Measurements from ENCODE around the gene ZNF200. TPM values are rescaled to one million over a fixed set of nuclear protein-coding genes. Genes with fewer than 3 reads are reported as not detected.
"Not testable (repeated sequence)": the region's sequence is repeated elsewhere in the genome, so short reads cannot be mapped to it uniquely, and the experiment has no call there.

Gene ZNF200
- polyA plus RNA-seq, 1 donor, result 5.9 TPM

DNA sequence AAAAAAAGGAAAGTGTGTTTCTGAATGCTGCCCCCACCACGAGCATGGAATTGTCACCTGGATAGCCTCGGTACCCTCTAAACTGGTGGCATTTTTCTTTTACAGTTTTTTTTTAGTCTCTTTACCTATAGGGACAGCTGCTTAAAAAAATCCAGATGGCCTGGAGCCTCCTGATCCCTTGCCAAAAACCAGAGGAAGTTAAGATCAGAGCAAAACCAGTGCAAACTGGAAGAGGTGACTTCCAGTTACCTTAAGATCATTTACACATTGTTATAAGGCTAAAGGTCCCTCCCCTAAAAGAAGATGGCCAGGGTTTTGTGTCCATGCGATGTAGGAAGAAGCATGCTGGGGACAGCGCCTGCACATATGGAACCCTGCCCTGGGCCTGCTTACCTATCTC, 18.0 kb upstream of the ZNF200 start:
- no peak for DNase-seq

DNA sequence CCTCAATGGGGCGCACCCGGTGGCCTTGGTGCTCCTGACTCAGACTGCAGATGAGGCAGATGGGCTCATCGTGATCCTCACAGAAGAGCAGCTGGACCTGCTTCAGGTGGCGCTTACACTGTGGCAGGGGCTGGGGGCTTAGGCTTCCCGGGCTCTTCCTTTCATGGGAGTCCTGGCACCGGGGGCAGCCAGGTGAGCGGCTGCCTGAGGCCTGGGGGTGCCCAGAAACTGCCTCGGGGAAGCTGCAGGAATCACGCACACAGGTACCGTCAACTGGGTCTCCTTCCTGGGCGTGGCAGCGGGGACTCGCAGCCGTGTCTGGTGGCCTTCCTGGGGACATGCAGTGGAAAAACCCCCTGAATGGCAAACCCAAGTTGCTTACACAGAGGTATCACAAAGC, 14.5 kb upstream of the ZNF200 start:
- DNase-seq, result no peak

DNA sequence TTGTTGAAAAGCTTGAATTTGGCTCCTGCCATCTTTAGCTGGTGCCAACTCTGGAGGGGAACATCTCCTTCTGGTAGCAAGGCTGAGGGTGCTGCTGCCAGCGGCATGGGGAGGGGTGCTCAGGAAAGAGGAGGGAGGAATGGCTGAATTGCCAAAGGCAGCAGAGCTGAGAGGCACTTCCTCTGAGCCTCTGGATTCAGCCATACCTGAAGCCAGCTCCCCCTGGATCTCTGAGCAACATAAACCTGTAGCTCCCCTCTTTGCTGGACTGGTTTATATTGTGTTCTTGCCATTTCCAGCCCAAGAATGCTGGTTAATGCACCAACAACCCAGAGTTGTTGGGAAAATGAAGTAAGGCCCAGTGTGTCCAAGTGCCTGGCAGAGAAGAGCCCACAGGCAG, 14.1 kb upstream of the ZNF200 start:
- no peak for DNase-seq

DNA sequence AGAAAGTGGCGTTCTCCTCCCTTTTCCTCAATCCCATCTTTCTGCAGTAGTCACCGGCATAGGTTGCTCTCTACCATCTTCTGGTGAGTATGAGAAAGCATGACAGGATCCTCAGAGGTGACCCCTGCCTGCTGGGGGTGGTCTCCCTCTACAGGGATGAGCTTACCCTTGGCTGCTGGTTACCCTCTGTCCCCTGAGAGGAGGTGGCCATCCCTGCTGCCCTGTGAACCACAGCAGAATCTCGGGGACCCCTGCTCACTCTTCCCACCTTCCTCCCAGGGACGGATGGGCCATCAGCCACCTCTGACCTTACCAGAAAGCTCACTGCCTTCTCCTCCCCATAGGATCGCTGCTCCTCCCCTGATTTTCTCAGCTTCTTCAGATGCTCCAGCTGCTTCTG, 13.6 kb upstream of the ZNF200 start:
- DNase-seq, result no peak

DNA sequence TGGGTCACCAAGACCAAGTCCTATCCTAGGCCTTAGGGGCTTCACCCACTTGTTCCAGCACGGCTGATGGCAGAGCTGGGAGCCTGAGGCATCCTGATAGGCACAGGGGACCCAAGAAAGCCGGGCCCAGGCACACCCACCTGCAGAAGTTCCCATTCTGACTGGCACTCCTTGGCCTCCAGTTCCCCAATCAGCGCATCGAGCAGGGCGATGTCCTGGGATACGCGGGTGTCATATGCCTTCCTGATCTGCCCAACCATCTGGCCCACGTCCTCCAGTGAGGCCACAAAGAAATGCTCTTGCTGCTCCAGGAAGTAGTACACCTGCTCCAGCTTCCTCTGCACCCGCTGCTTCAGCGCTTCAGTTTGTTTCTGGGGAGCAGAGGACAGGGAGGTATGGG, 11.9 kb upstream of the ZNF200 start:
- DNase-seq, result no peak

DNA sequence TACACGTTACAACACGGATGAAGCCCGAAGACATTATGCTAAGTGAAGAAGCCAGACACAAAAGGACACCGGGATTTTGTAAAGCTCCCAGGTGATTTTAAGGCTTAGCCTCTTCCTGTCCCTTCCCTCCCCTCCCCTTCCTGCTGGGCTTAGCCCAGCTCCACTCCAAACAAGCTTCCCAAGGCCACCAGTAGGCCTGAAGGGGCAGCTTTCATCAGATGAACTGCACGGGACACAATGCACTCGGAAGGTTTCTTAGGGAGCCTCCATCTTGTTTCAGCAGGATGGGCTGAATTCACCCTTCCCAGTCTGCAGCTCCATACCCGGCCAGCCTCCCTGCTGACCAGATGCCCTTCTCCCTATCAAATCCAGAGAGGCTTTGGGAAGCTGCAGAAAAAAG, 11.0 kb upstream of the ZNF200 start:
- DNase-seq, result no peak

DNA sequence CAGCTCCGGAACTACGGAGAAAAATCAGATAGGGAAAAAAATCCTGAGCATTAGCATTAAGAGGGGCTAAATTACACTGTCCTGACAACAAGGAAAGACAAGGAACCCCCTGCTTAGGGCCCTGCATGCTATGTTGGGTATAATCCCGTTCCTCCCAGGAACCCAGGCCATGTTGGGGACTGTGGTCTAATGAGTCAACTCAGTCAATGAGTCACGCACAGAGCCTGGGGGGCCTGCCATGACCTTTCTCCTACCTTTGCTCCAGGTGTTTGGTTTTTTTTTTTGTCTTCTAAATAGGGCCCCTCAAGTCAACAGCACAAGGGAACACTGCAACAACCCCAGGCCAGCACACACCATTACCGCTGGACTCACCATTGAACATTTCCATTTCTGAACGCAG, 8.9 kb upstream of the ZNF200 start:
- DNase-seq, result no peak

DNA sequence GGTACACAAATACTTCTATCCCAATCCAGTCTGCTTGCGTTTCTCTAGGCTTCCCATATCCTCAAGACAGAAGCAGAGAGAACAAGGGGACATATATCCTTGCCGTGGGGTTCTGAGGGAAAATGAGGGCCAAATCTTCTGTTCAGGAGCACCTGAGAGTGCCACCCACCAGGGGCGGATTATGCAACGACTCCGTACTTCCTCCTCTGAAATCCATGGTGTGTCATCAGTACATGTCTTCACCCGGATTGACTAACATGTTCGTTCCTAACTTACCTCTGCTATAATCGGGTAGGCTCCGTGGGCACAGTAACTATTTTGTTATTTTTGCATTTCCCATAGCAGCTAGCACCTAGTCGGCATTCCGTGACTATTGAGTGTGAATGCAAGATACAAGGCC, 7.8 kb upstream of the ZNF200 start:
- no peak for DNase-seq

DNA sequence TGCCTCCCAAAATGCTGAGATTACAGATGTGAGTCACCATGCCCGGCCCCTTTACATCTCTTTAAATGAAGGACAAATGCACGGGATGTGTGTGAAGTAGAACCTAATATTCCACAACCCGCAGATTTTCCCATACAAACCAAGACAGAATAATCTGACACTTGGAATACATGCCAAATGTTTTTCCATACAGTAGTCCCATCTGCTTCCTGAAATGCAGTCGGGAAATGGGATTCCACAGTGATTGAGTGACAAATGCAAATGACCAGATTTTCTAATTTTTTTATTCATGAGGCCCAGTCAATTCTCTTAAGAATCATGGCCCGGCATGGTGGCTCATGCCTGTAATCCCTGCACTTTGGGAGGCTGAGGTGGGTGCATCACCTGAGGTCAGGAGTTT, 6.8 kb upstream of the ZNF200 start:
- no peak for DNase-seq

DNA sequence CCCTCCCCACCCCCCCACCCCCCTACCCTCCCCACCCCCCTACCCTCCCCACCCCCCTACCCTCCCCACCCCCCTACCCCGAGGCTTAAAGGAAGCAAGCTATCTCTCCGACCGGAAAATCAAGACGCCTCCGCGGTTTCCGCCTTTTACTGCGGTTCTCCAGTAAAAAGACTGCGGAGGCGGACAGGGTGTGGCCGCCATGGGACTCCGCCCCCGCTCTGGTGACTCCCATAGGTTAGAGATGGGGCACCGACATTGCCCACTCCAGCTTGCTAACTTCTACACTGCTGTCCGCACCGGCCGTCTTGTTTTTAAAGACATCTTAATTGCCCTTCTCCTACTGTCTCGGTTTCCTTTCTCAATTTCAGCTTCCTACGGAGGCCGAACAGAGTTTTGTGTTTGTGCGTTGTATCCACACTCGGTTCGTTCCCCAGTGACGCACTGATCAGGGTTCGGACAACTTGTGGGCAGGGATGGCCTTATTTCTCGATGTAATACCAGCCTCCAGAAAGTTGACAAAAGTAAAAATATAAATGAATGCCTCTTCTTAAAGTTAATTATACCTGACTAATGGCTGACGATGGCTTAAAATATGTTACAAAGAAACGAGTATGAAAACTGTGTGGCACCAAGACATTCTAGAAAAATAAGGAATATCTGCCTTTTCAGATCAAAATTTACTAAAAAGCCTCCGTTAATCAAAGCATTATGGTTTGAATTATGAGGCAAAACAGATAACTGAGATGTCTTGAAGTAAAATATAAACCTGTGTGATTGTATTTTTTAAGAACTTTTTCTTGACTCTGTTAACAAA, 1.1 kb upstream of the ZNF200 start:
- no peak for DNase-seq

DNA sequence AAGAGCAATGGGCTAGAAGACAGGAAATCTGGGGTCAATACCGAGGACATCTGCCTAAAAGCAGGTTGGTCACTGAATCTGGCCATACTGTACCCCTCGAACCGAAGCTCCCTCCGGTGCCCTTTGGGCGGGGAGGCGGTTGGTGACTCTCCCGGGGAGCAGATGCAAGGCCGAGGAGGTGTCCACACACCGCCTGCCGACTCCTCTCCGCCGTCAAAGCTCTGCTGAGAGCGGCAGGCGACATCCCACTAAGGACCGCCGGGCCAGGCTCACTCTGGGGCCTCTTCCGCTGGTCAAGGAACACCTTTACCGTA, 458 bp downstream of the ZNF200 start:
- no peak for DNase-seq

DNA sequence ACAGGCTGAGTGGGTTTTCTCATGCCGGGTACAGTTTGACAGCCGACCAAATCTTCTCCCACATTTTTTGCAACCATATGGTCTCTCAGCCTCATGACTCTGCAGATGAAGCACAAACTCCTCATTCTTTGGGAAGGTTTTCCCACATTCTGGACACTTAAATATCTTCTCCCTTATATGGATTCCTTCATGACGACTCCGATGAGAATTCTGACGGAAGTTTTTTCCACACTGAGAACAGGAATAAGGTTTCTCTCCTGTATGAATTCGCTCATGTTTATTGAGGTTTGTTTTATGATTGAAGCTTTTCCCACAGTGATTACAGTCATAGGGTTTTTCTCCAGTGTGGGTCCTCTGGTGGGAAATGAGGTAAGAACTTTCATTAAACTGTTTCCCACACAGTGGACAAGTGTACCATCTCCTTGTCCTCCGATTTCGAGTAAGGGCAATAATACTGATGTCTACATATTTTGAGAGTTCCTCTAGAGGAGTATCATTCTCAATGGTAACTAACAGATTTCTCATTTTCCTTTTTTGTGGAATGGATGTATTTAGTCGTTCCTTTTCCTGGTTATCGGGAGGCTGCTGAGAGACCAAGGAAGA, 10.9 kb downstream of the ZNF200 start:
- DNase-seq, result no peak

DNA sequence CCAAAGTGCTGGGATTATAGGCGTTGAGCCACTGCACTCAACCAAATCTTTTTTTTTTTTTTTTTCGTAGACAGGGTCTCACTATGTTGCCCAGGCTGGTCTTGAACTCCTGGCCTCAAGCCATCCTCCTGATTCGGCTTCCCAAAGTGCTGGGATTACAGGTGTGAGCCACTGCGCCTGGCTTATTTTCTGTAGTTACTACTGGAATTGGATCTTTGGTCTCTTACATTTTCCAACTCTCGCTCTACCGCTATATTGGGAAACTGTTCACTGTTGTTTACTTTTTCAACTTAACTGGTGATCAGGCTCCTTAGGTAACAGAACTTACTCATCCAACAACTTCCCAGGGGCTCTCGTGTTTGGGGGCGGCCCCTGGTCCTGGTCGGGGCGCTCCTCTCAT, 14.1 kb downstream of the ZNF200 start:
- no peak for DNase-seq

DNA sequence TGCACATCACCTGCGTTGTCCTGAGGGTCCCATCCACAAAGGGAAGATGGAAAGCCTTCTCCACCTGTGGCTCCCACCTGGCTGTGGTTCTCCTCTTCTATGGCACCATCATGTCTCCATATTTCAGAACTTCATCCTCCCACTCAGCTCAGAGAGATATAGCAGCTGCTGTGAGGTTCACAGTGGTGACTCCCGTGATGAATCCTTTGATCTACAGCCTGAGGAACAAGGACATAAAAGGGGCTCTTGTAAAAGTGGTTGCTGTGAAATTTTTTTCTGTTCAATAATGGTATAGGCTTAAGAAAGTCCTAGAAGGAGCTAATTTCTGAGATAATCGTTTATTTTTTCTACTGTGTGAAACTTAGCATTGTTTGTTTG, 18.7 kb downstream of the ZNF200 start:
- no peak for DNase-seq

DNA sequence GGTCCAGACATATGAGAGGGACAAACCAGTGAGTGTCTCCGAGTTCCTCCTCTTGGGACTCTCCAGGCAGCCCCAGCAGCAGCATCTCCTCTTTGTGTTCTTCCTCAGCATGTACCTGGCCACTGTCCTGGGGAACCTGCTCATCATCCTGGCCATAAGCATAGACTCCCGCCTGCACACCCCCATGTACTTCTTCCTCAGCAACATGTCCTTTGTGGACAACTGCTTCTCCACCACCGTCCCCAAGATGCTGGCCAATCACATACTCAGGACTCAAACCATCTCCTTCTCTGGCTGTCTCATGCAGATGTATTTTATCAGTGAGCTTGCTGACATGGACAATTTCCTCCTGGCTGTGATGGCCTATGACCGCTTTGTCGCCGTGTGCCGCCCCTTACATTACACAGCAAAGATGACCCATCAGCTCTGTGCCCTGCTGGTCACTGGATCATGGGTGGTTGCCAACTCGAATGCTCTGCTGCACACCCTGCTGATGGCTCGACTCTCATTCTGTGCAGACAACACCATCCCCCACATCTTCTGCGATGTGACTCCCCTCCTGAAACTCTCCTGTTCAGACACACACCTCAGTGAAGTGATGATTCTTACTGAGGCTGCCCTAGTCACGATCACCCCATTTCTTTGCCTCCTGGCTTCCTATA, 19.2 kb downstream of the ZNF200 start:
- DNase-seq, result no peak

DNA sequence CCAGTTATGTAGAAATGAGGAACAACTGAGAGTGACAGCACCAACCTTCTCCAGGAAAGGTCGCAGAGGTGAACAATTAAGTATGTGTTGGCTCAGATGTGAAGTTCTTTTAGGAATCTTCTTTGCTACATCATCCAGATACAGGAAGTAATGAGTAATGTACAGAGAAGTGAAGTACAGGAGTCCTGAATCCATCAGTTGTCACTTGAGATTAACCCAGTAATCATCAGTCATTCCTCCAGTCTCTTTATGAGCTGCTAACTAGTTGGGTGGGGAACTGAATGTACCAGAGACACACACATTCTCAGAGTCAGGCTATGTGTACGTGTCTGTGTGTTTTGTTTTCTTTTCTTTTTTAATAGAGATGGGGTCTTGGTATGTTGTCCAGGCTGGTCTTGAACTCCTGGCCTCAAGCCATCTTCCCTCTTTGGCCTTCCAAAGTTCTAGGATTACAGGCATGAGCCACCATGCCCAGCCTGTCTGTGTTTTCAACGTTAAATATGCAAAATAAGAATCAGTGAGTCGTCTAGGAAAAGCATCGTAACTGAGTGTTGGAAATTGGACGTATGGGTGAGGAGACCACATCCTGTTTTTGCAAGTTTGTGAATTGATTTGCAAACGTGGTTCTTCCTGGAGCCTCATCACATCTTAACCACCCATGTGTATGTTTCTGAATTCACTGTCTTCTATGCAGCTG, 19.9 kb downstream of the ZNF200 start:
- no peak for DNase-seq

DNA sequence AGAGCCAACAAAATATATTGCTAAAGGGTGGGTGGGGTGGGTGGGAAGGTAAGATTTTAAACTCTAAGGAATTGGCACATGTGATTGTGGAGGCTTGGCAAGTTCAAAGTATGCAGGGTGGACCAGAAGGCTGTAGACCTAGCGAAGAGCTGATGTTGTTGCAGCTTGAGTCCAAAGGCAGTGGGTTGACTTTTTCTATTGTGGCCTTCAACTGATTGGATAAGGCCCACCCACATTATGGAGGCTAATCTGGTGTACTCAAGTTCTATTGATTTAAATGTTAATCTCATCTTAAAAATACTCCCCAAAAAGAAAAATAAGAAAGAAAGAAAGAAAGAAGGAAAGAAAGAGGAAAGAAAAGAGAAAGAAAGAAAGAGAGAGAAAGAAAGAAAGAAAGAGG, 22.4 kb downstream of the ZNF200 start:
- no peak for DNase-seq

DNA sequence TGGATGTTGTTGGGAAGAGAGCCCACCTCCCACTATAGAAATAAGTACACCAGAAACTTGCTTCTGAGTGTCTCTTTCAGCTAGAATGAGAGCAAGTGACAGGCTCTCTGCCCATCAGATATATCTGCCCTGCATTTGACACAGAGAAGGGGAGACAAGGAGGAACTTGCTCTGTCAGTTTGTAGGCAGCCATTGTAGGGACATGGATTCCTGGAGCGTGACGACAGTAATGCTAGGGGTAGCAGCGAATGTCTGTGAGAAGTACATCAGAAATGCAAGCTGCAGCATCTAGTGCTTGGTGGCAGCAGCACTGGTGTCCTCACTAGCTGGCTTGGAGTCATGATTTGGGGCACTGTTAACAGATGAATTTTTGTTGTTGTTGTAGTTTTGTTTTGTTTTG, 23.0 kb downstream of the ZNF200 start:
- DNase-seq, result no peak

DNA sequence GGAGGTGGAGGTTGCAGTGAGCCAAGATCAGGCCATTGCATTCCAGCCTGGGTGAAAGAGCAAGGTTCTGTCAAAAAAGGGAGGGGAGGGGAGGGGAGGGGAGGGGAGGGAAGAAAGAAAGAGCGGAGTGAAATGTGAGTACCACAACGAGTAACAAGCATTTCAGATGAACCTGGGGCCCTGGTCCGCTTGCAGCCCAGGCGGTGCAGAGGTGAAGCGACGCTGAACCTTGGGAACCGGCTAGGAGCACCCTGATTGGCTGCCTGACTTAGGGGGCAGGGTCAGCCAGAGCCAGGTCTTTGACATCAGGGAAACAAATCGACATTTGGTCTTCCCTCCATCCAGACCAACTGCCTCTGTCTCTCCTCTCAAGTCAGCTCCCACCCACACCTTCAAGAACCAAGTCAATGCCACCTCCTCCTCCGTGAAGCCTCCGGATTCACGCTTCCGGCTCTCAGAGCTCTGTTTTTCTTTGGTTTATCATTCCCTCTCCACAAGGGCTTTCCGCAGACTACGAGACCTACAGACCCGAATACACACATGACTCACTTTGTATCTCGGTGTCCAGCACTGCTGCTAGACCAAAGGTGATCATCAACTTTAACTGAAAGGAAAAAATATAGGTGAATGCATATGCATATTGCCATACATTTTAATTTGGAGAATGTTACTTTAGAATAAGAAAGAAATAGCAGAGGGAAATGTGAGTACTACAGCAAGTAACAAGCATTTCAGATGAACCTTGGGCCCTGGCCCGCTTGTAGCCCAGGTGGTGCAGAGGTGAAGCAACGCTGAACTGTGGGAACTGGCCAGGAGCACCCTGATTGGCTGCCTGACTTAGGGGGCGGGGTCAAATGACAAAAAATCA, 27.6 kb downstream of the ZNF200 start:
- DNase-seq, result no peak

DNA sequence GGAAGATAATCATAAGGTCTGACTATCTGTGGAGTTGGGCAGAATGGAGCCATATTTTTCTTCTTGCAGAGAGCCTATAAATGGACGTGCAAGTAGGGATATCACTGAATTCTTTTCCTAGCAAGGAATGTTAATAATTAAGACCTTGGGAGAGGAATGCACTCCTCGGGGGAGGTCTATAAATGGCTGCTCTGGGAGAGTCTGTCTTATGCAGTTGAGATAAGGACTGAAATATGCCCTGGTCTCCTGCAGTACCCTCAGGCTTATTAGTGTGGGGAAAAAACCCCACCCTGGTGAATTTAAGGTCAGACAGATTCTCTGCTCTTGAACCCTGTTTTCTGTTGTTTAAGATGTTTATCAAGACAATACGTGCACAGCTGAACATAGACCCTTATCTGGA, 29.0 kb downstream of the ZNF200 start:
- not testable (repeated sequence) for DNase-seq

DNA sequence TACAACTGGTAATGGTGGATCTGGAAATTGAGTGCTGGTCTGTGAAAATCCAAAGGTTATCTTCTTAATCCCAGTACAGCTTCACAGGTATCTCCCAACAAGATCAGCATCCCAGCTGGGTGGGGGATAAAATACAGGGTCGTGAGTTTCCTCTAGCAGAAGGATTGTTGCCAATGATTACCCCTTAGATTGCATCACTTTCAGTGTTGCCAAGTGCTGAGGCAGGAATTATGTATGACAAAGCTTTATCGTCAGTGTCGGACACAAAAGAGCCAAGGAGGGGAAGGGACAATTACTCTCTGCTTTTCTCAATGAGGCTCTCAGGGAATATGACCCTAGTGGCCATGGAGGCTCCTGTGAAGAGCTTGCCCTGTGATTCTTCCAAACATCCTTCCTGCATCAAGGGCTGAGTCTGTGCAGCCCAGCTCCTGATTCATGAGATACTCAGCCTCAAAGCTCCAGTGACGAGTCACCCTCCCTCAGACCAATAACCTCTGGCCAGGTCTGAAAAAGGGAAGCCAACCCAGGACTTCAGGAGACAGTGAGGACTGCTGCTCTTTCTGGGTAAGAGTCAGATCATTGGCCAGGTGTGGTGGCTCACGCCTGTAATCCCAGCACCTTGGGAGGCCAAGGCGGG, 31.9 kb downstream of the ZNF200 start:
- no peak for DNase-seq
